H9 (cell line): ENCODE data around the gene BBX. TPM values are rescaled to one million over a fixed set of nuclear protein-coding genes. Genes with fewer than 3 reads are reported as not detected.

Experiments used
- DNase-seq: peaks from one replicate; pipeline ENCODE4 v3.0.0-alpha.2; 2017
- H2AFZ ChIP-seq: one replicate; pipeline ENCODE4 v1.6.1; 2013; ENCODE audit warnings: mild to moderate bottlenecking, low read length, control low read depth, moderate library complexity
- H2AK5ac ChIP-seq: 2 replicates; pipeline ENCODE4 v1.6.1; 2013; ENCODE audit warnings: low read length, control low read depth, mixed read lengths; ENCODE audit not compliant: insufficient read length
- H2BK120ac ChIP-seq: one replicate; pipeline ENCODE4 v1.6.1; 2013; ENCODE audit warnings: low read depth, mild to moderate bottlenecking, low read length, control low read depth, inconsistent platforms; ENCODE audit not compliant: poor library complexity, severe bottlenecking
- H2BK12ac ChIP-seq: 2 replicates; pipeline ENCODE4 v1.6.1; 2013; ENCODE audit warnings: low read length, control low read depth, mixed read lengths, low read depth; ENCODE audit not compliant: insufficient read length
- H2BK15ac ChIP-seq: 2 replicates; pipeline ENCODE4 v1.6.1; 2013; ENCODE audit warnings: low read depth, low read length, control low read depth
- H2BK20ac ChIP-seq: one replicate; pipeline ENCODE4 v1.6.1; 2013; ENCODE audit warnings: low read depth, mild to moderate bottlenecking, low read length, control low read depth, inconsistent platforms; ENCODE audit not compliant: poor library complexity, severe bottlenecking
- H2BK5ac ChIP-seq: 2 replicates; pipeline ENCODE4 v1.6.1; 2013; ENCODE audit warnings: low read length, control low read depth, mixed read lengths; ENCODE audit not compliant: insufficient read length
- H3K14ac ChIP-seq: 2 replicates; pipeline ENCODE4 v1.6.1; 2013; ENCODE audit warnings: low read length, control low read depth; ENCODE audit not compliant: insufficient read depth
- H3K18ac ChIP-seq: 2 replicates; pipeline ENCODE4 v1.6.1; 2013; ENCODE audit warnings: low read depth, mild to moderate bottlenecking, mixed read lengths, low read length, control low read depth; ENCODE audit not compliant: insufficient read length
- H3K23ac ChIP-seq: 2 replicates; pipeline ENCODE4 v1.6.1; 2013; ENCODE audit warnings: low read length, control low read depth, mixed read lengths, low read depth; ENCODE audit not compliant: insufficient read length
- H3K23me2 ChIP-seq: 2 replicates; pipeline ENCODE4 v1.6.1; 2013; ENCODE audit warnings: low read depth, mild to moderate bottlenecking, mixed read lengths, low read length, control low read depth; ENCODE audit not compliant: insufficient read length, poor library complexity, severe bottlenecking
- H3K27ac ChIP-seq: 2 replicates; pipeline ENCODE4 v1.5.1; 2013; ENCODE audit warnings: low read length, control low read depth, mixed read lengths, low read depth; ENCODE audit not compliant: insufficient read length
- H3K27me3 ChIP-seq: 2 replicates; pipeline ENCODE4 v1.6.1; 2013; ENCODE audit warnings: low read length, control low read depth, inconsistent platforms; ENCODE audit not compliant: insufficient read depth
- H3K4ac ChIP-seq: 2 replicates; pipeline ENCODE4 v1.6.1; 2013; ENCODE audit warnings: low read depth, mild to moderate bottlenecking, control low read depth, inconsistent platforms, low read length, moderate library complexity
- H3K4me1 ChIP-seq: 2 replicates; pipeline ENCODE4 v1.6.1; 2013; ENCODE audit warnings: low read length, control low read depth, inconsistent platforms; ENCODE audit not compliant: insufficient read depth
- H3K4me2 ChIP-seq: 2 replicates; pipeline ENCODE4 v1.6.1; 2013; ENCODE audit warnings: low read length, control low read depth, mixed read lengths; ENCODE audit not compliant: insufficient read length, insufficient read depth
- H3K56ac ChIP-seq: 2 replicates; pipeline ENCODE4 v1.6.1; 2013; ENCODE audit warnings: low read depth, mild to moderate bottlenecking, mixed read lengths, low read length, control low read depth; ENCODE audit not compliant: insufficient read length
- H3K79me1 ChIP-seq: 2 replicates; pipeline ENCODE4 v1.6.1; 2013; ENCODE audit warnings: low read depth, mild to moderate bottlenecking, moderate library complexity, low read length, control low read depth, inconsistent platforms; ENCODE audit not compliant: insufficient read depth, poor library complexity, severe bottlenecking
- H3K79me2 ChIP-seq: 2 replicates; pipeline ENCODE4 v1.6.1; 2013; ENCODE audit warnings: low read length, control low read depth, inconsistent platforms; ENCODE audit not compliant: insufficient read depth
- H3K9ac ChIP-seq: 2 replicates; pipeline ENCODE4 v1.6.1; 2013; ENCODE audit warnings: low read length, control low read depth, mixed read lengths; ENCODE audit not compliant: insufficient read length; ENCODE audit errors: extremely low read depth
- H3K9me3 ChIP-seq: one replicate; pipeline ENCODE4 v1.6.1; 2013; ENCODE audit warnings: low read depth, low read length, inconsistent platforms; ENCODE audit not compliant: control insufficient read depth
- H3T11ph ChIP-seq: one replicate; pipeline ENCODE4 v1.6.1; 2013; ENCODE audit warnings: mild to moderate bottlenecking, low read length, control low read depth, inconsistent platforms
- H4K20me1 ChIP-seq: one replicate; pipeline ENCODE4 v1.6.1; 2013; ENCODE audit not compliant: control insufficient read depth, insufficient read length, insufficient read depth
- H4K5ac ChIP-seq: 2 replicates; pipeline ENCODE4 v1.6.1; 2013; ENCODE audit warnings: low read depth, mild to moderate bottlenecking, mixed read lengths, low read length, control low read depth; ENCODE audit not compliant: insufficient read length
- H4K8ac ChIP-seq: replicated peaks from 2 replicates; pipeline ENCODE4 v1.6.1; 2013; ENCODE audit warnings: low read length, control low read depth, mixed read lengths, low read depth; ENCODE audit not compliant: insufficient read length
- H4K91ac ChIP-seq: 2 replicates; pipeline ENCODE4 v1.6.1; 2013; ENCODE audit warnings: low read depth, mild to moderate bottlenecking, moderate library complexity, mixed read lengths, low read length, control low read depth; ENCODE audit not compliant: insufficient read length
- H3K27ac Mint-ChIP-seq, 3 experiments: 2 replicates in 2 of 3; 3 replicates in 1 of 3; pipeline ENCODE4 v1.8.0; 2020 to 2021; ENCODE audit warnings: mixed read lengths in 3 of 3, mild to moderate bottlenecking in 1 of 3, moderate library complexity in 1 of 3
- H3K27me3 Mint-ChIP-seq: 2 replicates; pipeline ENCODE4 v1.8.0; 2021; ENCODE audit warnings: low read depth, mild to moderate bottlenecking, moderate library complexity, mixed read lengths
- H3K36me3 Mint-ChIP-seq, 3 experiments: 2 replicates in 2 of 3; 3 replicates in 1 of 3; pipeline ENCODE4 v1.8.0; 2020 to 2021; ENCODE audit warnings: low read depth in 3 of 3, mixed read lengths in 3 of 3; ENCODE audit not compliant: insufficient read depth in 1 of 3
- H3K4me1 Mint-ChIP-seq, 2 experiments: 2 replicates each; pipeline ENCODE4 v1.8.0; 2020; ENCODE audit warnings: mixed read lengths in 2 of 2
- H3K4me3 Mint-ChIP-seq, 2 experiments: 2 replicates in 1 of 2; 3 replicates in 1 of 2; pipeline ENCODE4 v1.8.0; 2020 to 2021; ENCODE audit warnings: mild to moderate bottlenecking in 2 of 2, mixed read lengths in 2 of 2, moderate library complexity in 1 of 2
- H3K9me3 Mint-ChIP-seq, 2 experiments: 2 replicates in 1 of 2; 3 replicates in 1 of 2; pipeline ENCODE4 v1.8.0; 2020; ENCODE audit warnings: mild to moderate bottlenecking in 2 of 2, mixed read lengths in 2 of 2, moderate library complexity in 1 of 2
- WGBS: extraction: QIAGEN DNeasy Blood & Tissue Kit; methylation state at CpG from one replicate; pipeline ENCODE4 v1.1.7; 2013; ENCODE audit warnings: missing lambda C conversion rate, low lambda C conversion rate, mixed read lengths; ENCODE audit not compliant: insufficient read length; ENCODE audit errors: extremely low coverage; 5-methylcytosine and 5-hydroxymethylcytosine counted together
- total RNA-seq: library from RNA; stranded (reverse); gene quantifications from 2 replicates; pipeline ENCODE4 v1.2.1, GENCODE V29; 2021
- TF ChIP-seq, protein P1 (sequence below): fragments of 200-600 bp; sonication (generic); conservative IDR thresholded peaks from 3 replicates; pipeline ENCODE4 v1.8.0; 2021; ENCODE audit warnings: antibody characterized with exemption, mild to moderate bottlenecking

The BBX gene
- total RNA-seq, 1 experiment from 2014 or later = 34.8 TPM

DNA sequence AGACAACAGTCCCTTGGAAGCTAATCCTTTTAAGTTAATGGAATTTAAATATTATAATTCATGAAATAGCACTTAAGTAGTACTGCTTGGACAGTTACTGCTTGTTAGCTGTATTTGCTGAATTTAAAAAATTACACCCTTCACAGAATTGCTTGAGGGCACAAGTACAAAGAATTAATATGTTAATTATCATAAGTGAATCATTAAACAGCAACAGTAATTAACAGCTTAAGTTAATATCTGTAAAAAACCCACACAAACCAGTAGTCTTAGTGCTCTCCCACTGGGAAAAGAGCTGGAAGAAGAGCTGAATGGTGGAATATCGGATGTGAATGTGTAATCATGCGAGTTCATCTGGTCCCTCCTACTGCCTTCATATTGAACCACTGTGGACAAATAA, 336.1 kb downstream of the BBX start:
- Histone ChIP-seq H3K27ac (no peak overlapping the region), H3K79me1 (no peaks in the 10 kb centered on the region), H3K18ac (no peak overlapping the region), H3K4ac (no peak overlapping the region), H2BK120ac (no peak overlapping the region), H3K4me1 (no peaks in the 10 kb centered on the region), H3K23me2 (no peaks in the 10 kb centered on the region), H4K20me1 (no peaks in the 10 kb centered on the region), H2BK5ac (no peak overlapping the region), H2AFZ (no peak overlapping the region), H2BK15ac (no peak overlapping the region), H2BK20ac (no peak overlapping the region), H3K79me2 (no peaks in the 10 kb centered on the region), H4K8ac (no peak overlapping the region), H3K9ac (no peak overlapping the region), H2BK12ac (no peak overlapping the region), H3K27me3 (no peaks in the 10 kb centered on the region), H3K9me3 (no peaks in the 10 kb centered on the region), H4K5ac (no peak overlapping the region), H3K14ac (no peak overlapping the region), H2AK5ac (no peak overlapping the region), H4K91ac (no peak overlapping the region), H3K4me2 (no peak overlapping the region), H3K56ac (no peak overlapping the region), H3K23ac (no peak overlapping the region), H3T11ph (no peak overlapping the region)
- no peaks in the 10 kb centered on the region for H3K9me3 Mint-ChIP-seq
- no peak for DNase-seq
- H3K27ac Mint-ChIP-seq = no peak overlapping the region
- no peak overlapping the region for H3K4me3 Mint-ChIP-seq
- H3K4me1 Mint-ChIP-seq = peaks cover 0 to 5% of the 10 kb centered on the region in 2 experiments; a peak in 2 of 4 replicates
- no peaks in the 10 kb centered on the region for H3K36me3 Mint-ChIP-seq
- WGBS = no CpG with 5 or more reads among the region's 2 CpGs
- no peaks in the 10 kb centered on the region for H3K27me3 Mint-ChIP-seq
- TF ChIP-seq, protein P1, sequence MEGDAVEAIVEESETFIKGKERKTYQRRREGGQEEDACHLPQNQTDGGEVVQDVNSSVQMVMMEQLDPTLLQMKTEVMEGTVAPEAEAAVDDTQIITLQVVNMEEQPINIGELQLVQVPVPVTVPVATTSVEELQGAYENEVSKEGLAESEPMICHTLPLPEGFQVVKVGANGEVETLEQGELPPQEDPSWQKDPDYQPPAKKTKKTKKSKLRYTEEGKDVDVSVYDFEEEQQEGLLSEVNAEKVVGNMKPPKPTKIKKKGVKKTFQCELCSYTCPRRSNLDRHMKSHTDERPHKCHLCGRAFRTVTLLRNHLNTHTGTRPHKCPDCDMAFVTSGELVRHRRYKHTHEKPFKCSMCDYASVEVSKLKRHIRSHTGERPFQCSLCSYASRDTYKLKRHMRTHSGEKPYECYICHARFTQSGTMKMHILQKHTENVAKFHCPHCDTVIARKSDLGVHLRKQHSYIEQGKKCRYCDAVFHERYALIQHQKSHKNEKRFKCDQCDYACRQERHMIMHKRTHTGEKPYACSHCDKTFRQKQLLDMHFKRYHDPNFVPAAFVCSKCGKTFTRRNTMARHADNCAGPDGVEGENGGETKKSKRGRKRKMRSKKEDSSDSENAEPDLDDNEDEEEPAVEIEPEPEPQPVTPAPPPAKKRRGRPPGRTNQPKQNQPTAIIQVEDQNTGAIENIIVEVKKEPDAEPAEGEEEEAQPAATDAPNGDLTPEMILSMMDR = no peak

Other genes starting within 250 kb of the BBX start
- gene CCDC54, start 145.5 kb upstream of the BBX start, total RNA-seq = not detected in 2 replicates